ENCODE results near the gene R3HDM1. TPM values are rescaled to one million over a fixed set of nuclear protein-coding genes. Genes with fewer than 3 reads are reported as not detected.

R3HDM1 gene
- total RNA-seq, 1 donor from 2014 or later = 16.2 TPM

DNA sequence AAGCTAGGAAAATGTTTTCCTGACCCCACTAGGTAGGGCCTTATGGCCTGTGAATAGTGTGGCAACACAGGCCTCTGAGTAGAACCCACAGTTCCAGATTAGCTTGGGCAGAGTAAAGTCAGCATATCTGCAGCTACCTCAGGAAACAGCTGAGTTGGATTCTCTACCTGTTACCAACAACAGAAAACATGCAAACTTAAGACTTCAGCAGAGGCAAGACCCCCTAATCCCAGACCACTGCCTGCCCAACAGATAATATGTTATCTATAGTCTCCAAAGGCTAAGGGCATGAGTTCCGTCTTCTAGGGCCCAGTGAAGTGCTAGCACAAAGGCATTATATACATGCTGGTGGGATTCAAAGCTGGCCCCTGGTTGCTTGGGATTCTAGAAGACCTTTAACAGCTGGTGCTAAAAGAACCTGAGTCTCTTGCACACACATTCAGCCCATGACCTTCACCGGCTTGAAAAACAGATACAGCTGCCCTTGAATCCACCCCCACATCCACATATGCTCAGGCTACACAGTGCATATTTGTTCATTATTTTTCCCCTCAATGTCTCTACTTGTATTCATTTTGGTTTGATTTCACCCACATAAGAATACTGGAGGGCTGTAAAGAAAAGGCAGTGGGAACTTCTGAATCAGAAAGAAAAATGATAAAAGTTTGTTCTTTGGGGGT lies 196.9 kb downstream of the R3HDM1 start:
- no peak for DNase-seq

DNA sequence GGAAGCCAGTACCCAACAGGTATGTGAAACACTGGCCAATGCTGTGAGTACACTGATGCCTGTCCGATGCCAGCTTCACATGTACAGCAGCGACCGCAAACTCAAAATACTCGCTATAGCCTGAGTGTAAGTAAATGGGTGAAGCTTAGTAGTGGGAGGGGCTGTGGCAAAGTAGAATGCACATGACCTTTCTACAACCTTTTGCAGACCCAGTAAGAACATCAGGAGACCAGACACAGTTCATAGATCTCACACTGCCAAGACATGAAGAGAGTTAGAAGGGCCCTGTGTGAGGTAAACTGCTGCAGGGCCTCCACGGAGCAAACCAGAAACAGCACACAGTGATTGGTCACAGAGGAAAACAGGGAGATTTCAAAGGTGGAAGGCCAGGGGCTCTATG lies 201.3 kb downstream of the R3HDM1 start:
- DNase-seq = no peak

DNA sequence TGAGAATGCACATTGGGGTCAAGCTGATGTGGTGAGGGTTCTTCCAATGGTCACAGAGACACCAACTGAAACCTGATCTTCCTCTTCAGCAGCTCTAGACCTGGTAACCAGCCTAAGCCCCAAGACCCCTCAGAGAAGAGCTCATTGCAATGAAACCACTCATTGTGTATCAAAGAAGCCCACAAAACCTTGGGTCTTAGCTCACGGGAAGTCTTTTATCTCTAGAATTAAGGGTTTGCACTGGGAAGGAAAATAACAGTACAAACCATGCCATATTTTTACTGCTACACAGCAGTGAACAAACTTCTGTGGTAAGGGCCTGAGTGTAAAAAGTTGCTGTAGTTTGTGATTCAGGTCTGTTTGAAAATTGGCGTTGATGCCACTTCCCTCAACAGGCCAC lies 201.8 kb downstream of the R3HDM1 start:
- DNase-seq = no peak

DNA sequence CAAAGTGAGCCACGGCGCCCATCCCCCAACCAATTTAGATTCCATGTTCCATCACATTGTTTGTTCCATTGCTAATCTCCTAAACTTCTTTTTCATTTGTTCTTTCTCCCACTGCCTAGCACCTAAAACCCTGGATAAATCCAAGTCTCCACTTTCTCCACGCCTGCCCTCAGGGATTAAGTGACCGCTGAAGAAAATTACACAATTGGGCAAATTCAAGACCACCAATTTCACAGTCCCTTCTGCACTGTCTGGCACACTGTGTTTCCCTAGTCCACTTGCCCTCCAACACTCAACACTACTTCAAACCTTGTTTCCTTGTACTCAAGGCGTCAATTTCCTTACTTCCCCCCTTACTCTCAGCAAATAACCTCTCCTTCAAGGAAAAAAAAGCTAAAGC lies 205.3 kb downstream of the R3HDM1 start:
- no peak for DNase-seq

DNA sequence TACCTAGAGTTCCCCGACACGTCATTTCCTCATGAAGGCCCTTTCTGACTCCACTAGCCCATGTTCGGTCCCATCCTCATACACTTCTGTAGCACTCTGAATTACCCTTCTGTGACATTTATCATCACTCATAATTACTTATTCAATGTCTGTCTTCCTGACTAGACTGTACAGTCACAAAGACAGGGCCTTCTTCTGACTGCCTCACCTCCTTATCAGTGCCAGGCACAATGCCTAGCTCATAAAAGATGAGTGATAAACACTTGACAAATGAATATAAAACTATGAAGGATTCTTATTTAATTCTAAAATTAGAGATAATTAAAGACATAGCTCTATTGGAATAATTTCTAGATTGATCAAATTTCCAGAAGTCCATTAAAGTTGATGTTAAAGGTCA lies 208.9 kb downstream of the R3HDM1 start:
- DNase-seq = no peak

DNA sequence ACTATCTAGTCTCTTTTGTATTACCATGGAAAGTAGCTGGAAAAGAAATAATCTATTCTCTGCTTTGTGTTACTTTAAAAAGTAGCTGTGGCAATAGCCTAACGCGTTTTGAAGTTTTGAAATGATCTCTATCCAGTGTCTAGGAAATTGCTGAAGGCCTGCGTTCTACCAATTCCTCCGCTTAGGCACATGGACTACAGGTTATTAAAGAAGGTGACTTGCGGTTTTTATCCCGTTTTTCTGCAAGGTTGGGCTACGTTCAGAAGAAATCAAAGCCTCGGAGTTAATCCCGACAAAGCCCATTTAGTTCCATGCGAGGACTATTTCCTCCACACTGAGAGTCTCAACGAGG lies 209.7 kb downstream of the R3HDM1 start:
- no peak for DNase-seq

DNA sequence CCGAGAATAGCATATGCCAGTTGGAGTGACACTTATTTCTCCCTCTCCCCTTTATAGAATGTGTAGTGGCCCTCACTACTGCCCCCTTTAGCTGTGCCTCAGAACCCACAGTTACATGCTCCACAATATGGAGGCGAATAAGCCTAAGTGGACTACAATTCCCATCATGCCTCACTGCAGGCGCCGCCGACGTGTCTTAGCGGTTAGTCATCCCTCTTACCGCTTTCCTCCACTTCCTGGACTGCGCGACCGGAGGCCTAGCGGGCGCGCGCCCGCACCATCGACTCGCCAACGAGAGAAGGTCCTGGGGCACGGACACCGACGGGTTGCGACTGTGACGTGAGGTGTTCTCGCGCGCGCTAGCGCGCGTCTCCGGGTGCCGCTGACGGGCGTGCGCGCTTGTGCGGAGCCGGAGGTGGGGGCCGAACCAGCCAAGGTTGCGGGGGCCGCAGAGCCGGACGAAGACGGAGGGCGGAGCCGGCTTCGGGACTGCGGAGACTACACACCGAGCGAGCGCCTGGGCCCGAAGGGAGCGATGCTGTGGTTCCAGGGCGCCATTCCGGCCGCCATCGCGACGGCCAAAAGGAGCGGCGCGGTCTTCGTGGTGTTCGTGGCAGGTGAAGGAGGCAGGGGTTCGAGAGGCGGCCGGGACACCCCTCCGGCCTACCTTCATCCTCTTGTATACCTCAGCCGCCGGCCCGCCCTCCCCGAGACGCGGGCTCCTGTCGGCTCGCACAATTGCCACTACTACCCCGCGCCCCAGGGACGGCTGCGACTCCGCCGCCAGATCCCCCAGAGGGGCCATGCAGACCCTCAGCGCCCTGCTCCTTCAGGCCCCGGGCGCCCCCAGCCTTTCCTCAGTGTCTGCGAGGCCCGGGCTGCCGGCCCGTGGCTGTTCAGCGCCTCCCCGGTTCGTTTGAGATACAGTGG lies 210.4 kb downstream of the R3HDM1 start, which contains the start of gene UBXN4:
Gene UBXN4, plus strand, starts transcription at position 461 of the 930 bp plus-strand sequence. Its CDS starts 75 bp downstream, at position 536.
- peak; percentile 97 for DNase-seq

DNA sequence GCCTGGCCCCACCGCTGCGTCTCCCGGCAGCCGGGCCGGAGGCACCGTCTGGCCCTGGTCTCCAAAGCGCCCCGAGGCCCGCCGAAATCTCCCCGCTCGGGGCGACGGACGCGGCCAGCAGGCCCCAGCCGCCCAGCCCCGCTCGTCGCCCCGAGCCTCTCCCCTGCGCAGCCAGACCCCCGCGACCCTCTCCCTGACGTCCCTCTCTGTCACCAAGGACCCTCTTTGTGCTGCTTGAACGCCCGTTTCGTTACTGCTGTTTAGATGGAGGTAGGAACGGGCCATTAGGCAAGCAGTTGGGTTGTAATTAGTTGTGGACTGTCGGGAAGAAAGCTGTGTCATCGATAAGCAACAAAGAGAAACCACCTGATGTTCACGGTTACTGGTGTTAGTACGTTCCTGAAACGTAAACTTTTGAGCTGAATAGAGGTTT lies 211.1 kb downstream of the R3HDM1 start:
- DNase-seq = peak; percentile 55

DNA sequence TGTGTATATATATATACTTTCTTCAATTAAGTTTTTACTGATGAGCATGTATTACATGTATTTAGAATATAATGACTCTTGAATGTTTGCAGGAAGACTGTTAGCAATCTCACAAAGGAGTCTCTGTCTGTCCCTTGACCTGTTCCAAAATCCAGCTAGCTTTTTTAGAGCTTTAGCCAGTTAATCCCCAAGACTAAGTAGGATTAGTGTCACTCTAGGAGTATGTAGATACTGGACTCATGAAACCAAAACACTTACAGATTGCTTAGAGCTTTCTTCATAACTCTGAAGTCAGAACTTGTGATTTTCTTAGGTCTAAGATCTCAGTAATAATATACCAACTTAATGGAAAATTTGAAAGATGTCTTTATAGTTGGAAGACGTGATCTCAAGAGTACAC lies 212.6 kb downstream of the R3HDM1 start:
- no peak for DNase-seq

DNA sequence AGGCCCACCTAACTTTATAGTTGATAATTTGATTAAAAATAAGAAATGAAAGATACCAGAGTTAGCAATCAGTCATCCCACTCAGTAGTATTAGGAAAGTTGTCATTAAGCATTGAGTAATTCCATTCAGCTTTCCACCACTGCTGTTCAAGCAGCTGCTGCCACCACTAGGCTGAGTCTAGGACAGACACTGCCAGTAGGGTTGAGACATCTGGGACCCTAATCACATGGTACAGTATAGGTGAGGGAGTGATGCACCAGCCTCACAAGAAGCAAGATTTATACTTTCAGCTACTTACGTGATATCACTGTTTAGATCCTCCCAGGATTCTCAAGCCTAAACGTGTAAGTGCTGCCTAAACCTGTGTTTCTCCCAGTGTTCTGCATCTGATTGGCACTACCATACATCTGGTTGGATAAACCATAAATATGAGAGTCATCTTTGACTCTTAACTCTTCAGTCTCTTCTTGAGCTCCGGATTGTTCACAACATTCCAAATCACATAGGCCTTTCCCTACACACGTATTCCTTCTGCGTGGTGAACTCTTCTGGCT lies 213.6 kb downstream of the R3HDM1 start:
- no peak for DNase-seq

DNA sequence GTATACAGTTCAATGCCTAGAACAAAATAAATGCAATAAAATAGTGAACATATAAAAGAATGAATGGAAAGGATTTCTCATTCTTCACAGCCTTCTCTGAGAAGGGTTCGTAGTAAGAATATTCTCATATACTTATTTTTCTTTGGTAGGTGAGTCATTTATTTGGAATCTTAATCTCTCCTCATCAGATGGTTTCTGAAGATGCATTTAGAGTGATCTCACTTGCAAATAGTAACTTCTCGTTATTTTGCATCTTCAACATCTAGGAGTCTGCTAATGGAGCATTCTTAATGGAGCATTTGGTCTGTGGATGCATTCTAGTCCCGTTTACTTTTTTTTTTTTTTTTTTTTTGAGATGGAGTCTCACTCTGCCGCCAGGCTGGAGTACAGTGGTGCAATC lies 214.3 kb downstream of the R3HDM1 start:
- no peak for DNase-seq

DNA sequence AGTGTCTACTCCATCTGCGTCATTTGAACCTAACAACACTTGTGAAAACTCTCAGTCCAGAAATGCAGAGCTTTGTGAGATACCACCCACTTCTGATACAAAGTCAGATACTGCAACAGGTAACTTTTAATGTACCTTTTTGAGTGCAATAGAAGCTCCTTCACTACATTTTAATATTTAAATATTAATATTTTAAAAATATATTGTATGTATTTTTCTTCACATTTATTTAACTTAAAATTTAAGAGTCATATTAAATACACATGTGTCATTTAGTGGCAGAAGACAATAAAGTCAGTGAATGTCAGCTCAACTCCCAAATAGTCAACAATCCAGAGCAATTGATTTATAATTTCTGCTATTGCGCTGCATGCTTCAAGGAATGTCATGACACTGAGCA lies 224.3 kb downstream of the R3HDM1 start:
- no peak for DNase-seq

DNA sequence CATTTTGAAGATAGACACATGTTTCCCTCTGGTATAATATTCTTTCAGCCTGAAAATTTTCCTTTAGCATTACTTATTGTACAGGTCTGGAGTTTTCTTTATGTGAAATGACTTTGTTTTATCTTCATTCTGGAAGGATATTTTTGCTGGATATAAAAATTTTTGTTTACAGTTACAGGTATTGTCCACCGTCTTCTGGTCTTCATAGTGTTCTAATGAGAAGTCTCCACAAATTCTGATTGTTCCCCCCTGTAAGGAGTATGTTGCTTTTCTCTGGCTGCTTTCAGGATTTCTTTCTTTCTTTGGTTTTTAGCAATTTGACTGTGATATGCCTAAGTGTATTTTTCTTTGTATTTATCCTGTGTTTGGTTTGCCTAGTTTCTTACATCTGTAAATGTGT lies 225.4 kb downstream of the R3HDM1 start:
- no peak for DNase-seq

DNA sequence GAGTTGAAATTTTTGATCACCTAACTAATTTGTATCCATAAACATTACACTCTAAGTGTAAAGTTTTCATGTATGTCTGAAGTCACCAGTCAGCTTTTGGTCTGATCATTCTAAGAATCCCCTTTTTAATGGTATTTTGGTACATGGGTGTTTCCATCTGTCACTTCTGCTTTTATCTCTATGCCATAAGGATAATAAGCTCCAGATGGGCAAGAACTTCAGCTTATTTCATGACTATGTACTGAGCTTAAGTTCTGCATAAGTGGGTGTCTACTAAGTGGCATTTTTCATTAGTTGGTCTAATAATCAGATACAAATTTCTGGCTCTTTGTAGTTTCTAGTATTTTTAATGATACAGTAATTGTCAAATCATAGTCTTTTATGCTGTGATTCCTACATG lies 230.7 kb downstream of the R3HDM1 start:
- no peak for DNase-seq

DNA sequence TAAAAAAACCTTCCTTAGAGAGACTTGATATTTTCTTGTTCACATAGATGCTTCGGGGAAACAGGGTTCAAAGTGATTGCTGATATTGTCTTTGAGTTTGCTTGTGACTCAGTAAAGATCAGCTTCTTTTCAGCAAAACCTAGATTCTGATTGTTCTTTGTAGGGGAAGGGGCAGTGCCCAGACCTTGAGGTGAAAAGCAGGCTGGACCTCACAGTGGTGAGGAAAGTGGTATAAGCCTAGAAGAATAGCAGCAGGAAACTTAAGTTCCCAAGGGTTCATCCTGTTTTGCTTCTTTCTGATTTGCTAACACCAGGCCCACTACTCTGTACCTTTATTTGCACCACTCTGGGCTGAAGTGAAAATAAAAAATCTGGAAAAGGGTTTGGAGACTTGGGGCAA lies 231.2 kb downstream of the R3HDM1 start:
- DNase-seq = no peak

DNA sequence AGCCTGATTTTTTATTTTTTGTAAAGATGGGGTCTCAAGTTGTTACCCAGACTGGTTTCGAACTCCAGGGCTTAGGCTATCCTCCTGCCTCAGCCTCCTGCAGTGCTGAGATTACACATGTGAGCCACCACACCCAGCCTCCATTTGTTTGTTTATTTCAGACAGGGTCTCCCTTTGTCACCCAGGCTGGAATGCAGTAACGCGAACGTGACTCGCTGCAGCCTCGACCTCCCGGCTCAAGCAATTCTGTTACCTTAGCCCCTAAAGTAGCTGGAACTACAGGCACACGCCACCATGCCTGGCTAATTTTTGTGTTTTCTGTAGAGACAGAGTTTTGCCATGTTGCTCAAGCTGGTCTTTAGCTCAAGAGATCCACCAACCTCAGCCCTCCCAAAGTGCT lies 237.6 kb downstream of the R3HDM1 start:
- no peak for DNase-seq

DNA sequence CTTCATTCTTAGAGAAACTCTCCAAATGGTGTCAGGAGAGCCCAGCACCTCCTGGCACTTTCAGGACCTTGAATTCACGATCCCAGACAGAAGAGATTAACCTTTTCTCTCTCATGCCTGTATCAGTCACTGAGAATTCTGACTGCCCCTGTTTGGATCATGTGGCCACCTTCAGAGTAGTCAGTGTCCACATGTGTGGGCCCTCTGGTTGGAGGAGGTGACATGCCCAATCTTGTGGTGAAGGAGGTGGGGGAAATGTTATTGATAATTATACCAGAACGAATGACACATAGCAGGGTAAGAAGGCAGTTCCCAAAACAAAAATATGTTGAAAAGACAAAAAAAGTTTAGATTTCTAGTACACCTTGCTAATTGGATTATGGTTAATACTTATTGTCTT lies 242.0 kb downstream of the R3HDM1 start:
- DNase-seq = no peak

DNA sequence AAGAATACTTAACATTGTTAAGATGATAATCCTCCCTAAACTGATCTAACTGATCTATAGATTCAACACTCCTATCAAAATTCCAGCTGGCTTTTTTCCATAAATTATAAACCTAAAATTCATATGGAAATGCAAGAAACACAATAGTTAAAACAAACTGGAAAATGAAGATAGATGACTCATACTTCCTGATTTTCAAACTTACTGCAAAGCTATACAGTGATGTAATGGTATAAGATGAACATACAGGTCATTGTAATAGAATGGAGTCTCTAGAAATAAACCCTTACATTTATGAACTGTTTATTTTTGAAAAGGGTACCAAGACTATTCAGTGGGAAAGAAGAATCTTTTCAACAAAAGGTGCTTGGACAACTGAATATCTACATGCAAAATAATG lies 242.6 kb downstream of the R3HDM1 start:
- DNase-seq = no peak

Small RNA genes lying within 50 kb of the gene (small RNA-seq; reads per million reads assigned to genes)
- gene MIR128-1 (ENCODE audit: low replicate concordance) (13.8 reads per million, percentile 93 among the genes with 10 or more reads in this experiment), gene RNU6-512P (ENCODE audit: low replicate concordance) (not detected)

Other genes with a start within 250 kb of the R3HDM1 start
- gene ZRANB3, start 266 bp upstream of the R3HDM1 start, total RNA-seq = 11.9 TPM
- 91.2 TPM for gene UBXN4, start 210.4 kb downstream of the R3HDM1 start, total RNA-seq

Measured in skin of body (tissue), 3 donors.